B cell (primary cell): Measurements from ENCODE around the gene CACNA2D1. TPM values are rescaled to one million over a fixed set of nuclear protein-coding genes. Genes with fewer than 3 reads are reported as not detected.

Experiments used
- ATAC-seq: fragments of 200-7000 bp; cut with Tn5 transposase; one replicate; pipeline ENCODE4 v1.10.0; 2021; ENCODE audit warnings: low read depth, mild to moderate bottlenecking, moderate number of reproducible peaks, moderate library complexity
- CTCF ChIA-PET: fragments of 350-600 bp; sonication (Branson Sonifier 250); formaldehyde crosslinking; loops from one replicate; lab custom pipeline; 2021; ENCODE audit warnings: antibody characterized with exemption, inconsistent platforms; lab: Charles Lee
- POLR2A ChIA-PET: fragments of 350-600 bp; sonication (Branson Sonifier 250); formaldehyde crosslinking; loops from one replicate; lab custom pipeline; 2021; ENCODE audit warnings: antibody characterized with exemption; lab: Charles Lee
- DNase-seq: peaks from one replicate; pipeline ENCODE4 v3.0.0; 2013
- H2AFZ ChIP-seq: 2 replicates; pipeline ENCODE4 v1.6.1; 2012; ENCODE audit warnings: mild to moderate bottlenecking, low read depth, low read length; ENCODE audit not compliant: insufficient read depth, poor library complexity, severe bottlenecking
- H3K27ac ChIP-seq, 2 donors: 1 replicate in 1 of 2; 2 replicates in 1 of 2; pipeline ENCODE4 v1.5.1; 2012 to 2013; ENCODE audit warnings: low read length in 2 of 2, mild to moderate bottlenecking in 2 of 2, moderate library complexity in 1 of 2
- H3K27me3 ChIP-seq, 4 experiments: fragments of 200-600 bp in 1 of 4; sonication (generic) in 1 of 4; replicated peaks in 1 of 4; 1 replicate in 2 of 4; 2 replicates in 2 of 4; pipeline versions ENCODE4 v1.6.1 to v1.7.0; 2013 to 2016; ENCODE audit warnings: low read length in 3 of 4, mild to moderate bottlenecking in 2 of 4, mixed read lengths in 1 of 4, moderate library complexity in 1 of 4; ENCODE audit not compliant: insufficient read depth in 4 of 4, control insufficient read depth in 3 of 4; ENCODE audit errors: control extremely low read depth in 1 of 4
- H3K36me3 ChIP-seq, 2 experiments: replicated peaks in 1 of 2; 1 replicate in 1 of 2; 2 replicates in 1 of 2; pipeline versions ENCODE4 v1.6.1 to v1.7.1; 2013; ENCODE audit warnings: low read length in 1 of 2; ENCODE audit not compliant: insufficient read depth in 2 of 2, control insufficient read depth in 1 of 2; ENCODE audit errors: control extremely low read depth in 1 of 2, extremely low read depth in 1 of 2
- H3K4me1 ChIP-seq, 2 donors: fragments of 200-600 bp in 1 of 2; sonication (generic) in 1 of 2; 1 replicate in 1 of 2; 2 replicates in 1 of 2; pipeline versions ENCODE4 v1.5.1 to v1.6.1; 2013 to 2017; ENCODE audit warnings: low read length in 2 of 2; ENCODE audit not compliant: control insufficient read depth in 2 of 2, insufficient read depth in 2 of 2
- H3K4me2 ChIP-seq: replicated peaks from 2 replicates; pipeline ENCODE3; 2012; ENCODE audit warnings: mild to moderate bottlenecking, low read depth, low read length; ENCODE audit not compliant: poor library complexity, severe bottlenecking
- H3K4me3 ChIP-seq, 5 experiments: fragments of 200-600 bp in 1 of 5; sonication (generic) in 1 of 5; 1 replicate in 3 of 5; 2 replicates in 2 of 5; pipeline versions ENCODE4 v1.5.1 to v1.7.0; 2011 to 2016; ENCODE audit warnings: low read length in 4 of 5, mild to moderate bottlenecking in 4 of 5, low read depth in 2 of 5, control low read depth in 1 of 5, moderate library complexity in 1 of 5; ENCODE audit not compliant: insufficient read depth in 1 of 5; ENCODE audit errors: control extremely low read depth in 1 of 5, extremely low read depth in 1 of 5
- H3K79me2 ChIP-seq: fragments of 200-600 bp; sonication (generic); one replicate; pipeline ENCODE4 v1.6.0; 2016; ENCODE audit warnings: low read length; ENCODE audit not compliant: control insufficient read depth, insufficient read depth
- H3K9ac ChIP-seq: fragments of 200-600 bp; sonication (generic); 2 replicates; pipeline ENCODE4 v1.6.1; 2017; ENCODE audit warnings: mild to moderate bottlenecking, low read length, moderate library complexity
- H3K9me3 ChIP-seq, 3 donors: one replicate each; pipeline versions ENCODE4 v1.6.1 to v1.7.1; 2013; ENCODE audit warnings: low read length in 2 of 3; ENCODE audit not compliant: control insufficient read depth in 2 of 3, insufficient read depth in 1 of 3; ENCODE audit errors: control extremely low read depth in 1 of 3
- H4K20me1 ChIP-seq: 2 replicates; pipeline ENCODE4 v1.6.0; 2012; ENCODE audit warnings: mild to moderate bottlenecking, low read length; ENCODE audit not compliant: insufficient read depth, control insufficient read depth, poor library complexity, severe bottlenecking
- H3K27ac Mint-ChIP-seq: one replicate; pipeline ENCODE4 v1.8.0; 2021; ENCODE audit warnings: mixed read lengths
- H3K27me3 Mint-ChIP-seq: one replicate; pipeline ENCODE4 v1.8.0; 2021; ENCODE audit warnings: mixed read lengths
- H3K4me1 Mint-ChIP-seq: one replicate; pipeline ENCODE4 v1.8.0; 2021; ENCODE audit warnings: mixed read lengths
- H3K4me3 Mint-ChIP-seq: one replicate; pipeline ENCODE4 v1.8.0; 2021; ENCODE audit warnings: mixed read lengths
- H3K9me3 Mint-ChIP-seq: one replicate; pipeline ENCODE4 v1.8.0; 2022; ENCODE audit warnings: mixed read lengths; ENCODE audit not compliant: insufficient read depth
- EZH2 ChIP-seq: IDR thresholded peaks from 2 replicates; pipeline ENCODE4 v1.6.1; 2012; ENCODE audit warnings: borderline replicate concordance, low read depth, mild to moderate bottlenecking, moderate library complexity, low read length; ENCODE audit not compliant: insufficient read depth, poor library complexity, severe bottlenecking
- WGBS: methylation state at CpG from one replicate; pipeline ENCODE4 v1.1.5; 2013; ENCODE audit warnings: missing lambda C conversion rate; ENCODE audit not compliant: insufficient coverage; 5-methylcytosine and 5-hydroxymethylcytosine counted together
- intact Hi-C: fragments of 100-400 bp; cut with micrococcal nuclease; formaldehyde crosslinking; loops from one replicate; pipeline ENCODE4 v1.10.0; 2022
- polyA plus RNA-seq: library from polyadenylated mRNA; depleted of rRNA; stranded (reverse); fragments of >200 nt; gene quantifications from 2 replicates; pipeline ENCODE4 v1.2.3, GENCODE V29; 2012
- total RNA-seq, 2 donors: library from RNA; stranded (reverse); fragments of 120-200 nt in 1 of 2; gene quantifications; 1 replicate in 1 of 2; 2 replicates in 1 of 2; pipeline versions ENCODE4 v1.2.3 to v1.2.4, GENCODE V29; 2013 to 2022
- TF ChIP-seq, protein P1 (sequence below): fragments of 200-600 bp; IDR thresholded peaks from one replicate; pipeline ENCODE4 v1.8.0; 2022; ENCODE audit warnings: antibody characterized with exemption, mild to moderate bottlenecking

The CACNA2D1 gene
- total and polyA plus RNA-seq, 2 donors (not counting 1 experiment from before 2014, with no cell fraction given): not detected

DNA sequence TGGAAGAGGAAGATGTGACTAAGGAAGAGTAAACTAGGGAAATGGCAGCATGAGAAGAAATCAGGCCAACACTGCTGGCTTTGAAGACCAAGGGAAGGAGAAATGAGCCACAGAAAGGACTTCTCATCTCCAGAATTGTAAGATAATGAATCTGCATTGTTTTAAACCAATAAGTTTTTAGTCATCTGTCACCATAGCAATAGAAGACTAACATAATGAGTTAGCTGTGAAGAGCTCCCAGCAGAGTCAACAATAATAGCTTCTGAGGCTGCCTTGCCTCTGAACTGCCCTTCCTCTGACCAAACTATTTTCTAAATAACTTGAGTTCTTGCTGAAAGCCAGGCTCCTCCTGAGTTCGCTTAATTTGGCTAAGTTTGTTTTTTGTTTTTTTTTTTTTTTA, 103.6 kb downstream of the CACNA2D1 start:
- ChIA-PET POLR2A (no interaction called here), CTCF (no interaction called here)
- no peaks in the 10 kb centered on the region for H3K79me2 ChIP-seq
- ATAC-seq (no peak), DNase-seq (no peak)
- TF ChIP-seq, protein P1, sequence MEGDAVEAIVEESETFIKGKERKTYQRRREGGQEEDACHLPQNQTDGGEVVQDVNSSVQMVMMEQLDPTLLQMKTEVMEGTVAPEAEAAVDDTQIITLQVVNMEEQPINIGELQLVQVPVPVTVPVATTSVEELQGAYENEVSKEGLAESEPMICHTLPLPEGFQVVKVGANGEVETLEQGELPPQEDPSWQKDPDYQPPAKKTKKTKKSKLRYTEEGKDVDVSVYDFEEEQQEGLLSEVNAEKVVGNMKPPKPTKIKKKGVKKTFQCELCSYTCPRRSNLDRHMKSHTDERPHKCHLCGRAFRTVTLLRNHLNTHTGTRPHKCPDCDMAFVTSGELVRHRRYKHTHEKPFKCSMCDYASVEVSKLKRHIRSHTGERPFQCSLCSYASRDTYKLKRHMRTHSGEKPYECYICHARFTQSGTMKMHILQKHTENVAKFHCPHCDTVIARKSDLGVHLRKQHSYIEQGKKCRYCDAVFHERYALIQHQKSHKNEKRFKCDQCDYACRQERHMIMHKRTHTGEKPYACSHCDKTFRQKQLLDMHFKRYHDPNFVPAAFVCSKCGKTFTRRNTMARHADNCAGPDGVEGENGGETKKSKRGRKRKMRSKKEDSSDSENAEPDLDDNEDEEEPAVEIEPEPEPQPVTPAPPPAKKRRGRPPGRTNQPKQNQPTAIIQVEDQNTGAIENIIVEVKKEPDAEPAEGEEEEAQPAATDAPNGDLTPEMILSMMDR: no peak
- no peak for TF ChIP-seq EZH2
- H4K20me1 ChIP-seq: no peaks in the 10 kb centered on the region
- no CpG with 5 or more reads among the region's 1 CpG for WGBS
- no peaks in the 10 kb centered on the region for H3K9me3 ChIP-seq
- Mint-ChIP-seq H3K27me3 (no peaks in the 10 kb centered on the region), H3K4me3 (no peak overlapping the region), H3K4me1 (no peaks in the 10 kb centered on the region), H3K27ac (no peak overlapping the region), H3K9me3 (no peaks in the 10 kb centered on the region)
- no peak overlapping the region for H3K4me2 ChIP-seq
- no peak overlapping the region for H2AFZ ChIP-seq
- no peaks in the 10 kb centered on the region for H3K4me1 ChIP-seq
- intact Hi-C loops: no loop called here
- no peaks in the 10 kb centered on the region for H3K27me3 ChIP-seq
- H3K36me3 ChIP-seq: no peaks in the 10 kb centered on the region
- no peak overlapping the region for H3K27ac ChIP-seq
- H3K4me3 ChIP-seq: no peak overlapping the region
- H3K9ac ChIP-seq: no peak overlapping the region

DNA sequence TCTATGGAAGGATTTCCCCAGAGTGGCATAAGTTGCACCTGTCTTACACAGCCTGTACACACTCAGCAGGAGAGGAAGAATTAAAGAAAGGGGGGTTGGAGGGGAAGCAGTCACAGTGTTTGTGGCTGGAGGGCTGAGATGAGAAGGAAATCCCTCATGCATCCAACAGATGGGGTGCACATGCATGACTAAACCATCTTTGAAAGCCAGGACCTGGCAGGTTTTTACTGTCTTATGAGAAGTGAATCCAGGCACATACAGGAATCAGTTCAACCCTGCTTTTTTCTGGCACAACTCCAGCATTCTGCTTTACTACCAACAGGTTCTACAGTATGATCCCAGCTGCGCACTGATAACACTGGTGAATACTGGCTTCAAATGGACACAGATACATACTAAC, 107.7 kb downstream of the CACNA2D1 start:
- intact Hi-C loops: no loop called here
- no peaks in the 10 kb centered on the region for H3K36me3 ChIP-seq
- no peak for DNase-seq
- ATAC-seq: no peak
- H3K4me3 Mint-ChIP-seq: no peak overlapping the region
- H3K27ac ChIP-seq: no peak overlapping the region
- H3K27me3 Mint-ChIP-seq: no peaks in the 10 kb centered on the region
- H3K4me1 Mint-ChIP-seq: no peaks in the 10 kb centered on the region
- CTCF ChIA-PET: no interaction called here
- no peaks in the 10 kb centered on the region for H3K4me1 ChIP-seq
- no peak overlapping the region for H3K9ac ChIP-seq
- H3K4me2 ChIP-seq: no peak overlapping the region
- no peak overlapping the region for H2AFZ ChIP-seq
- no peak for TF ChIP-seq EZH2
- TF ChIP-seq, protein P1: no peak
- no peaks in the 10 kb centered on the region for H3K9me3 Mint-ChIP-seq
- no peaks in the 10 kb centered on the region for H3K9me3 ChIP-seq
- no peak overlapping the region for H3K27ac Mint-ChIP-seq
- H3K4me3 ChIP-seq: no peak overlapping the region
- POLR2A ChIA-PET: no interaction called here
- H4K20me1 ChIP-seq: no peaks in the 10 kb centered on the region
- no CpG with 5 or more reads among the region's 1 CpG for WGBS
- H3K27me3 ChIP-seq: no peaks in the 10 kb centered on the region
- H3K79me2 ChIP-seq: no peaks in the 10 kb centered on the region
